Astrocyte of the spinal cord (primary cell): Measurements from ENCODE around the gene NXNL1.
"Not testable (repeated sequence)": the region's sequence is repeated elsewhere in the genome, so short reads cannot be mapped to it uniquely, and the experiment has no call there.

Source experiments
- DNase-seq: peaks from one replicate; pipeline ENCODE4 v3.0.0; 2011; ENCODE audit warnings: low read depth, low spot score
- H3K4me3 ChIP-seq: 2 replicates; pipeline ENCODE4 v1.5.1; 2011; ENCODE audit warnings: low read depth, mild to moderate bottlenecking, low read length, moderate library complexity
- CTCF ChIP-seq: IDR thresholded peaks from 2 replicates; pipeline ENCODE4 v1.5.1; 2012; ENCODE audit warnings: low read depth, mild to moderate bottlenecking, low read length, inconsistent platforms
- in situ Hi-C: cut with HindIII; loops from 2 replicates; pipeline ENCODE4 v1.10.0; 2017; ENCODE audit warnings: low sequenced_read_pairs

Gene NXNL1

GRCh38 chr19:17460372-17461230 lies at the start of gene NXNL1:
TSS of gene NXNL1 (minus strand) at chr19:17460926. CDS start at chr19:17460869, 57 bp downstream.
- H3K4me3 ChIP-seq: no peak within 1 kb of the TSS
- in situ Hi-C loops: no loop called here
- TF ChIP-seq CTCF: no peak
- DNase-seq: no peak

GRCh38 chr19:17508558-17508933 lies 47.8 kb upstream of the NXNL1 start:
- H3K4me3 ChIP-seq, in situ Hi-C loops, DNase-seq: not testable (repeated sequence)

GRCh38 chr19:17506745-17507144 lies 46.0 kb upstream of the NXNL1 start:
- no peak for TF ChIP-seq CTCF
- in situ Hi-C loops: no loop called here
- DNase-seq: no peak
- H3K4me3 ChIP-seq: no peak overlapping the region

- TF ChIP-seq CTCF: no peak
- in situ Hi-C loops: no loop called here
- H3K4me3 ChIP-seq: no peak overlapping the region
- DNase-seq: no peak
Observed at GRCh38 chr19:17505223-17505622, 44.5 kb upstream of the NXNL1 start.

- in situ Hi-C loops: no loop called here
- H3K4me3 ChIP-seq: no peak overlapping the region
- DNase-seq: no peak
- no peak for TF ChIP-seq CTCF
Observed at GRCh38 chr19:17504456-17504855, 43.7 kb upstream of the NXNL1 start.

GRCh38 chr19:17504030-17504429 lies 43.3 kb upstream of the NXNL1 start:
- H3K4me3 ChIP-seq: no peak overlapping the region
- TF ChIP-seq CTCF: no peak
- in situ Hi-C loops: no loop called here
- no peak for DNase-seq

GRCh38 chr19:17503240-17503639 lies 42.5 kb upstream of the NXNL1 start:
- no peak overlapping the region for H3K4me3 ChIP-seq
- TF ChIP-seq CTCF: no peak
- no peak for DNase-seq
- in situ Hi-C loops: no loop called here
